IPS-18a (cell line): Measurements from ENCODE around the gene RARS2.

Experiments used
- H3K27ac ChIP-seq: one replicate; pipeline ENCODE4 v1.5.1; 2013; ENCODE audit warnings: low read length
- H3K27me3 ChIP-seq: one replicate; pipeline ENCODE4 v1.6.1; 2013; ENCODE audit warnings: mild to moderate bottlenecking, low read length; ENCODE audit not compliant: control insufficient read depth, insufficient read depth
- H3K36me3 ChIP-seq: one replicate; pipeline ENCODE4 v1.6.1; 2013; ENCODE audit warnings: low read depth, low read length; ENCODE audit not compliant: control insufficient read depth
- H3K4me1 ChIP-seq: one replicate; pipeline ENCODE4 v1.6.1; 2013; ENCODE audit warnings: low read depth, low read length; ENCODE audit not compliant: control insufficient read depth
- H3K4me3 ChIP-seq: one replicate; pipeline ENCODE4 v1.5.1; 2013; ENCODE audit warnings: low read length
- H3K9ac ChIP-seq: one replicate; pipeline ENCODE4 v1.6.1; 2013; ENCODE audit warnings: mild to moderate bottlenecking, low read length, moderate library complexity
- H3K9me3 ChIP-seq: one replicate; pipeline ENCODE4 v1.6.1; 2013; ENCODE audit warnings: low read depth, low read length; ENCODE audit not compliant: control insufficient read depth

Gene RARS2

GRCh38 chr6:87539554-87539953 is 50.2 kb downstream of the RARS2 start:
- Histone ChIP-seq H3K9me3 (peaks cover 4% of the 10 kb centered on the region), H3K36me3 (peaks cover 36% of the 10 kb centered on the region), H3K27me3 (no peaks in the 10 kb centered on the region), H3K4me1 (no peaks in the 10 kb centered on the region), H3K9ac (no peak overlapping the region), H3K4me3 (no peak overlapping the region), H3K27ac (no peak overlapping the region)

DNA sequence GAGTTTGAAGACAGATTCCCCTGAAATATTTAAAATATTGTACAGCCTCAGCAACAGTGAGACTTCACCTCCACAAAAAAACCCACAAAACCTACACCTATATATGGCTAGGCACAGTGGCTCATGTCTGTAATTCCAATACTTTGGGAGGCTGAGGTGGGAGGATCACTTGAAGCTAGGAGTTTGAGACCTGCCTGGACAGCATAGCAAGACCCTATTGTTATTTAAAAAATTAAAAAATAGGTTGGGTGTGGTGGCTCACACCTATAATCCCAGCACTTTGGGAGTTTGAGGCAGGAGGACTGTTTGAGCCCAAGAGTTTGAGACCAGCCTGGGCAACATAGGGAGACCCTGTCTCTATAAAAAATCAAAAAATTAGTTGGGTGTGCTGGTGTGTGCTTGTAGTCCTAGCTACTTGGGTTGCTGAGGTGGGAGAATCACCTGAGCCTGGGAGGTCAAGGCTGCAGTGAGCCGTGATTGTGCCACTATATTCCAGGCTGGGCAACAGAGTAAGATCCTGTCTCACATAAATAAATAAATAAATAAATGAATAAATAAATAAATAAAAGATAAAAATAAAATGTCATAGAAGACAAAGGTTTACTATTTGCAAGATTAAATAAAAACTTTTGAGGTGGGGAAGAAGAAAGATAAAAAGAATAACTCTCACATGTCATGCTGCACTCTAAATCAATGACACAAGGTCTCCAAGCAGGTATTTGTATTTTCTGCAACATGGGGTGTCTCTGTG is 51.1 kb downstream of the RARS2 start:
- H3K9ac ChIP-seq: no peak overlapping the region
- no peaks in the 10 kb centered on the region for H3K27me3 ChIP-seq
- peaks cover 33% of the 10 kb centered on the region for H3K36me3 ChIP-seq
- peaks cover 4% of the 10 kb centered on the region for H3K9me3 ChIP-seq
- H3K27ac ChIP-seq: no peak overlapping the region
- H3K4me3 ChIP-seq: no peak overlapping the region
- H3K4me1 ChIP-seq: no peaks in the 10 kb centered on the region

DNA sequence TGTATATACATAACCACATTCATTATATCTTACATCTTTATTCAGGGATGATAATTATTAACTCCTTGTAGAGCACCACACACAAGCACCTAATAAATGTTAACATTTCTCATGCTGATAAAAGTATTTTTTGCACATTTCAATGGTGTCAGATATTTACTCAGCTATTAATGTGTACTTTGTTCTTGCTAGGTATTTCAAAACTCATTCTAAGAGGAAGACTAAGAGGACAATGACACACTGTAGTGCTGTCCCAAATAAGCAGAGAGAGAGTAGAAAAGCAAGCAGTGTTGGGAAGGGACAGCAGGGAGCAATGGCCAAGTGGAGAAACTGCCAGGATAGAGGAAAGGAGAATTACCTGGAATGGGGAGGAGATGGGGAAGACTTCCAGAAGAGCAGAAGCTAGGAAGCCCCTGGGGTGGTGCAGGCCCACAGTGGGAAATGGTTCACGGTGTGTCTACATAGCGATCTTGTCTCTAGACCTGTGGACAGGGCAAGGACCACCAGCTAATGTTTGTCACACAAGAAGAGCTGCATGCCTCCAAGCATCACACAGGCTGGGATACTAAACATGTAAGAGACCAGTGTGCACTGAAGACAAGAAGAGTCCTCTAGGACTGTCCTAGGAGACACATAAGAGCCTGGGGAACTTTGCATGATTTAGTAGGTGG is 55.3 kb downstream of the RARS2 start:
- Histone ChIP-seq H3K27me3 (no peaks in the 10 kb centered on the region), H3K4me1 (no peaks in the 10 kb centered on the region), H3K4me3 (no peak overlapping the region), H3K9me3 (no peaks in the 10 kb centered on the region), H3K27ac (no peak overlapping the region), H3K9ac (no peak overlapping the region), H3K36me3 (peaks cover 24% of the 10 kb centered on the region)

- Histone ChIP-seq H3K27ac (no peak overlapping the region), H3K4me3 (no peak overlapping the region), H3K9me3 (no peaks in the 10 kb centered on the region), H3K36me3 (peaks cover 32% of the 10 kb centered on the region), H3K27me3 (no peaks in the 10 kb centered on the region), H3K4me1 (no peaks in the 10 kb centered on the region), H3K9ac (no peak overlapping the region)
Measured at GRCh38 chr6:87529221-87529620, 60.6 kb downstream of the RARS2 start.

DNA sequence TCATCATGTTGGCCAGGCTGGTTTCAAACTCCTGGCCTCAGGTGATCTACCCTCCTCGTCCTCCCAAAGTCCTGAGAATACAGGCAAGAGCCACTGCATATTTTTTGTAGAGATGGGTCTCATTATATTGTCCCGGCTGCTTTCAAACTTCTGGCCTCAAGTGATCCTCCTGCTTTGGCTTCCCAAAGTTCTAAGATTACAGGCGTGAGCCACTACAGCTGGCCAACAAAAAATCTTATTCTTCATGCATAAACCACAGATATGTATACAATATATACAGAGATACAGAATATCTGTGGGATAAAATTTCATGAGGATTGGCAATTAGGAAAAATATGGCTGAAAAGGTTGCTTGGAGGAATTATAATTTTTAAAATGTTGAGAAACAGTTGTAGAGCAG is 67.1 kb downstream of the RARS2 start:
- Histone ChIP-seq H3K4me1 (no peaks in the 10 kb centered on the region), H3K9me3 (no peaks in the 10 kb centered on the region), H3K27me3 (no peaks in the 10 kb centered on the region), H3K27ac (no peak overlapping the region), H3K36me3 (peaks cover 45% of the 10 kb centered on the region), H3K4me3 (no peak overlapping the region), H3K9ac (no peak overlapping the region)

- Histone ChIP-seq H3K4me3 (no peak overlapping the region), H3K4me1 (no peaks in the 10 kb centered on the region), H3K9me3 (no peaks in the 10 kb centered on the region), H3K27ac (no peak overlapping the region), H3K27me3 (no peaks in the 10 kb centered on the region), H3K9ac (no peak overlapping the region), H3K36me3 (peaks cover 71% of the 10 kb centered on the region)
Measured at GRCh38 chr6:87518453-87518852, 71.3 kb downstream of the RARS2 start.

DNA sequence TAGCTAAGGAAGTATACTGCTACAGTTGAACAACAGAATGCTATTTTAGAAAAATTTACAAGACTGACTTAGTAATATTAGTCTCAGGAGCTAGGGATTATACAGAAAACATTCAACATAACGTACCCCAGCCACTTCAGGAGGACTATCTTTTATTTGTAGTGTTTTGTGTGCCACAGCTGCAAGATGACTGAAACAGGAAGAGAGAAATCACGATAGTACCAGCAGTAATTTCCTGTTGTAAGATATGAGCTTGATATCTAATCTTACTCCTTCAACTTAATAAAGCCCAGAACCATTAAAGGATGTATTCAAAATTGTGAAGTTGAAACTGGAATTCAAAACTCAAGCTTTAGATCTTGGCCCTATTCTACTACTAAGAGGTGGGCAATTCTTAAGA is 75.0 kb downstream of the RARS2 start:
- Histone ChIP-seq H3K4me3 (no peak overlapping the region), H3K27me3 (no peaks in the 10 kb centered on the region), H3K9ac (no peak overlapping the region), H3K27ac (no peak overlapping the region), H3K4me1 (no peaks in the 10 kb centered on the region), H3K36me3 (peaks cover 84% of the 10 kb centered on the region), H3K9me3 (no peaks in the 10 kb centered on the region)

GRCh38 chr6:87504441-87504840 is 85.3 kb downstream of the RARS2 start:
- Histone ChIP-seq H3K9me3 (no peaks in the 10 kb centered on the region), H3K9ac (no peak overlapping the region), H3K4me3 (no peak overlapping the region), H3K36me3 (peaks cover 17% of the 10 kb centered on the region), H3K27me3 (no peaks in the 10 kb centered on the region), H3K4me1 (no peaks in the 10 kb centered on the region), H3K27ac (no peak overlapping the region)

DNA sequence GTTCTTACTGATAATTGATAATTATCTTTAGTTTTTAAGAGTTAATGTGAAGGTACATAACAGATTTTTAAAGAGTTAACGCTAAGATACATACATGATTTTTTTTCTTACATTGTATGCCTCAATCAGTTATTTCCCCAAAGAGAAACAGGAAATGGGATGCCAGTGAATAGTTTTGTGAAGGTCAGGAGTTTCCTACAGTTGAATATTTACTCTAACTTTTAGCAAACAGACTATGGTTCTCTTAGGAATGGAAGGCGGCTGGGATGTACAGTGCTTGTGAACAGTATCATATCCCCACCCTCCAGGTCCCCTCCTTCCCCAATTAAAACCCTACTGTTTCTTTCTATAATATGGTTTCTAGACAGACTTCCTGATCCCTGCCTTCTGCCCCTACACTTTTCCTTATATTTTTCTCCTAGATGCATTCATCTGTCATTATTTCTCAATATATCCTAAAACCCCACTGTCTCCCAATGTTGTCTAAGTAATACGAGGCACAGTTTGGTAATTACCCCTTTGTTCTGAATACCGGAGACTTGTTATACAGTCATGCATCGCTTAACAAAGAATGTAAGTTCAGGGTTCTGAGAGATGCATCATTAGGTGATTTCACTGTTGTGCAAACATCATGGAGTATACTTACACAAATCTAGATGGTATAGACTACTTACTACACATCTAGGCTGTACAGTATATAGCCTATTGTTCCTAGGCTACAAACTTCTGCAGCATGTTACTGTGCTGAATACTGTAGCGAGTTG is 87.8 kb downstream of the RARS2 start:
- Histone ChIP-seq H3K27ac (no peak overlapping the region), H3K4me1 (no peaks in the 10 kb centered on the region)

DNA sequence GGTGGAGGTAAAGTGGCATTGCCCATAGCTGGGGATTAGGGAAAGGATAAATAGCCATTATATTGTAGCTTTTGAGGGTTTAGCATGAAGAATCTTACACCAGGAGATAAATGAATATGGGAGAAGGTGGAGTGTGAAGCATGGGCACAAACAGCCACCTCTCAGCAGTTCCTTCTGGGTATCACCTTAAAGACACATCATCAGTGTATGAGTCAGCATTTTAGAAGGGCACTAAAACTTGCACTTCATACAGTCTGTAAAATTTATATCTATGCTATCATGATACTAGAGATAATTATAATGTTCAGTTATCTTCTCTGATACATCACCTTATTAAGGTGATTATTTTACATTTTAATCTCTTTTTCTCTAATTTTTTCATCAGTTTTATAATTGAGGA is 91.7 kb downstream of the RARS2 start:
- Histone ChIP-seq H3K27ac (no peak overlapping the region), H3K4me3 (no peak overlapping the region), H3K9me3 (no peaks in the 10 kb centered on the region), H3K36me3 (no peaks in the 10 kb centered on the region), H3K27me3 (no peaks in the 10 kb centered on the region), H3K9ac (no peak overlapping the region), H3K4me1 (no peaks in the 10 kb centered on the region)

More for the DNA sequence above, 87.8 kb downstream of the RARS2 start:
- H3K27me3 ChIP-seq: no peaks in the 10 kb centered on the region
- H3K36me3 ChIP-seq: peaks cover 6% of the 10 kb centered on the region
- H3K9me3 ChIP-seq: no peaks in the 10 kb centered on the region
- H3K4me3 ChIP-seq: no peak overlapping the region
- H3K9ac ChIP-seq: no peak overlapping the region

DNA sequence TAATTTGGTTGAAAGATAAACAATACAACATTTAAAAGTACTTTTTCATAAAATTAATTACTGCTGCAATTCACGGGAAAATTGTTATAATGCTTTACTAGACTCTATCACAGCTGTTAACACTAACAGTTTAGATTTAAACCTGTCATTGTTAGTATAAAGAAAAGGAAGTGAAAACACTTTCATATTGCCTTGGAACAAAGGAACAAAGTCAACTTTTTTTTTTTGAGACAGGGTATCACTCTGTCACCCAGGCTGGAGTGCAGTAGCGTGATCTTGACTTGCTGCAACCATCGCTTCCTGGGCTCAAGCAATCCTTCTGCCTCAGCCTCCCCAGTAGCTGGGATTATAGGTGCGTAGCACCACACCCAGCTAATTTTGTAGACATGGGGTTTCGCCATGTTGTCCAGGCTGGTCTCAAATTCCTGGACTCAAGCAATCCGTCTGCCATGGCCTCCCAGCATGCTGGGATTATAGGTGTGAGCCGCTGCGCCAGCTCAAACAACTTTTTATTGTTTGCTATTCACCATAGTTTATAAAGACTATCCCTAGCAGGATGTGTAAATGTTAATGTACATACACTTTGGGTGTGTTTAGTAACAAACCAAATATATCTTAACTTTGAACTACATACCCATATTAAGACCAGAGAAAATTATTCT is 94.9 kb downstream of the RARS2 start:
- H3K27ac ChIP-seq: no peak overlapping the region

More for the DNA sequence above, 94.9 kb downstream of the RARS2 start:
- no peaks in the 10 kb centered on the region for H3K36me3 ChIP-seq
- H3K9me3 ChIP-seq: no peaks in the 10 kb centered on the region
- H3K4me3 ChIP-seq: no peak overlapping the region
- no peaks in the 10 kb centered on the region for H3K4me1 ChIP-seq
- no peaks in the 10 kb centered on the region for H3K27me3 ChIP-seq
- H3K9ac ChIP-seq: no peak overlapping the region
